ENCODE results near the gene CHCHD6. TPM values are rescaled to one million over a fixed set of nuclear protein-coding genes. Genes with fewer than 3 reads are reported as not detected.

CHCHD6 gene
- total RNA-seq, 6 experiments from 2014 or later: 1.7 to 5.3 (median 4.2) TPM

DNA sequence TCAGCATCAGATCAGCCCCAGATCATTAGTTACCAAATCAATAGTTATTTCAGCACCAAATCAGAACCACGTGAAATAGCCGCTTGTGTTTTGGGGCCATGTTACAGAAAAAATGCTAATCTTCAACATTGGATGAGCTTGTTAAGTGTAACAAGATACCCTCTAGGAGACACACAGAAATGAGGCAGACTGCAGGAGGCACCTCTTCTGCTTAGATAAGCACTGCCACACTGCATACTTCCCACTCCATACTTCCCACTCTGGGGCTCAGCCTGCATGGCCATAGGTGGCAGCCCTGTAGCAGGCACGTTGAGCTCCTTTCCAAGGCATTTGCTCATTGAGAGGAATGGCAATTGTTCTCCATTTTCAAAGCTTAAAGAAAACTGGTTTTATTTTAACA is 73.3 kb downstream of the CHCHD6 start:
- H3K36me3 ChIP-seq: no peaks in the 10 kb centered on the region
- H3K9me3 ChIP-seq: no peaks in the 10 kb centered on the region
- H3K27me3 ChIP-seq: no peaks in the 10 kb centered on the region
- intact Hi-C loops (cut with DNase I): no loop called here
- H3K4me3 ChIP-seq: no peak overlapping the region
- 79% methylated on average over 3 of the region's 3 CpGs for WGBS (ENCODE audit: insufficient coverage, low coverage, low lambda C conversion rate, missing lambda C conversion rate)
- DNase-seq (no peak), ATAC-seq (peak in 2 of 4 donors; percentile 35 to 48)
- no peak overlapping the region for H3K27ac ChIP-seq
- no peaks in the 10 kb centered on the region for H3K4me1 ChIP-seq
- no peak for TF ChIP-seq POLR2A (IDR thresholded peaks at IDR 0.05)
- TF ChIP-seq, protein P1, sequence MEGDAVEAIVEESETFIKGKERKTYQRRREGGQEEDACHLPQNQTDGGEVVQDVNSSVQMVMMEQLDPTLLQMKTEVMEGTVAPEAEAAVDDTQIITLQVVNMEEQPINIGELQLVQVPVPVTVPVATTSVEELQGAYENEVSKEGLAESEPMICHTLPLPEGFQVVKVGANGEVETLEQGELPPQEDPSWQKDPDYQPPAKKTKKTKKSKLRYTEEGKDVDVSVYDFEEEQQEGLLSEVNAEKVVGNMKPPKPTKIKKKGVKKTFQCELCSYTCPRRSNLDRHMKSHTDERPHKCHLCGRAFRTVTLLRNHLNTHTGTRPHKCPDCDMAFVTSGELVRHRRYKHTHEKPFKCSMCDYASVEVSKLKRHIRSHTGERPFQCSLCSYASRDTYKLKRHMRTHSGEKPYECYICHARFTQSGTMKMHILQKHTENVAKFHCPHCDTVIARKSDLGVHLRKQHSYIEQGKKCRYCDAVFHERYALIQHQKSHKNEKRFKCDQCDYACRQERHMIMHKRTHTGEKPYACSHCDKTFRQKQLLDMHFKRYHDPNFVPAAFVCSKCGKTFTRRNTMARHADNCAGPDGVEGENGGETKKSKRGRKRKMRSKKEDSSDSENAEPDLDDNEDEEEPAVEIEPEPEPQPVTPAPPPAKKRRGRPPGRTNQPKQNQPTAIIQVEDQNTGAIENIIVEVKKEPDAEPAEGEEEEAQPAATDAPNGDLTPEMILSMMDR (IDR thresholded peaks at IDR 0.05): no peak

DNA sequence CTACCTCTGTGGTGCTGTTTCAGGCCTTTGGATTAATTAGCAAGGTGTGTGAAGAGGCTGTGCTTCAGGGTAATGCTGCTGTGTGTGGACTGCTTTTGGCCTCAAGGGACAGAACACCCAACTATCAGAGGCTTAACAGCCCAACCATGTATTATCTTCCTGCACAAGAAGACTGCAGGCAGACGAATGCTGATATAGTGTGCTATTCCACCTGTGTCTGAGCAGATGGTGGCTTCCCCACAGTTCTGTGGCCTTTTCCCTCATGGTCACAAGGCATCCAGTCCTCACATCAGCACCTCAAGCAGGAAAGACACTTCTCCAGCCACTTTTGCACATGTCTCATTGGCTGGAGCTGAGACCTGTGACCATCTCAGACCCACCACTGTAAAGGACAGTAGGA is 76.6 kb downstream of the CHCHD6 start:
- intact Hi-C loops (cut with DNase I): no loop called here
- no CpG with 5 or more reads among the region's 1 CpG for WGBS (ENCODE audit: insufficient coverage, low coverage, low lambda C conversion rate, missing lambda C conversion rate)

DNA sequence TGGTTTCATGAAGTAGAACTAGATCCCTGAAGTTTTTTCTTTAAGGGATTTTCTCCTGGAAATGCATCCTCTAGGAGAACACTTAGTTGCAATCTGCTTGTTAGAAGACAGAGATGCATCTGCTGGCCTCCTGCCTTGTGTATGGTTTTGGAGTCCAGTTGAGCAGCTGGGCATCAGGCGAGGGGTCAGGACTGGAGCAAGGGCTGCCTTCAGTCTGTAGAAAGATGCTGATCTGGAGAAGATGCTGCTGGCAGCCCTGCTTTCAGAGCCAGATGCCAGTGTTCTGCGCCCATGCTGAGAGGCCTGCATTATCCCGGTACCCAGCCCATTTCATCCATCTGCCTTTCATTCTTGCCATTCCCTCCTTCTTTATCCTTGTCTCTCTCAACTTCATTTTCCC is 77.4 kb downstream of the CHCHD6 start:
- Histone ChIP-seq H3K27ac (no peak overlapping the region), H3K9me3 (no peaks in the 10 kb centered on the region), H3K36me3 (no peaks in the 10 kb centered on the region), H3K4me3 (no peak overlapping the region), H3K4me1 (no peaks in the 10 kb centered on the region), H3K27me3 (no peaks in the 10 kb centered on the region)
- intact Hi-C loops (cut with DNase I): no loop called here
- WGBS (ENCODE audit: insufficient coverage, low coverage, low lambda C conversion rate, missing lambda C conversion rate): 100% methylated on average over 1 of the region's 3 CpGs
- DNase-seq: no peak
- no peak for TF ChIP-seq POLR2A (IDR thresholded peaks at IDR 0.05)
- TF ChIP-seq, protein P1 (IDR thresholded peaks at IDR 0.05): no peak
- ATAC-seq: no peak

More for the DNA sequence above, 76.6 kb downstream of the CHCHD6 start:
- Histone ChIP-seq H3K27ac (no peak overlapping the region), H3K9me3 (no peaks in the 10 kb centered on the region), H3K27me3 (no peaks in the 10 kb centered on the region), H3K36me3 (no peaks in the 10 kb centered on the region), H3K4me1 (no peaks in the 10 kb centered on the region), H3K4me3 (no peak overlapping the region)
- TF ChIP-seq, protein P1 (IDR thresholded peaks at IDR 0.05): no peak
- no peak for TF ChIP-seq POLR2A (IDR thresholded peaks at IDR 0.05)
- DNase-seq: no peak
- ATAC-seq: no peak

DNA sequence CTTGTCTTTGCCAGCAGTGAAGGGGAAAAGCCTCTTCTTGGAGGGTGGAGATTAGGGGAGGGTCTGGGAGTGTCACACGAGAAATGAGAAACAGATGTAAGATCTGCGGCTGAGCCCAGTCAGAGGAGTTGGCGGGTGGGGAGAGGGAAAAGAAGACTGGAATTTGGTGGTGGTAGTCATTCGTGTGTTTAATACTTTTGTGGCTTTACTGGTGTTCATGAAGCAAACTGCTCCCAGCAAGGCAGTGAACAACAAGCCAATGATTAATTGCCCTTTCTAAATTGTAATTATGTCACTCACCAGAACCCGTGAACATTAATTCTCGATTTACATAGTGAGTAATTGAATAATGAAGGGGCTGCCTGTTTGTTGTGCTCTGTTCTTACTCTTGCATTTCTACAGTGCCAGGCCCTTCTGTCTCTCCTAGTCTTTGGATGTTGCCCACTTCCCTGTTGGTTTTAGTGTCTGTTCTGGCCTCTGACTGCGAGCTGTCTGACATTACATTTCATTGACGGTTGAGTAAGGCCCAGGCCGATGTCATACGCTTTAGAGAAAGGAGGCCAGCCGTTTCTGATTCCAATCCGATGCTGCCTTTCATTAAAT is 78.0 kb downstream of the CHCHD6 start:
- H3K4me3 ChIP-seq: no peak overlapping the region
- DNase-seq (no peak), ATAC-seq (no peak)
- intact Hi-C loops (cut with DNase I): no loop called here
- H3K27ac ChIP-seq: no peak overlapping the region
- 91% methylated on average over 12 of the region's 12 CpGs for WGBS (ENCODE audit: insufficient coverage, low coverage, low lambda C conversion rate, missing lambda C conversion rate)
- no peaks in the 10 kb centered on the region for H3K36me3 ChIP-seq
- TF ChIP-seq, protein P1 (IDR thresholded peaks at IDR 0.05): no peak
- no peak for TF ChIP-seq POLR2A (IDR thresholded peaks at IDR 0.05)
- H3K27me3 ChIP-seq: no peaks in the 10 kb centered on the region
- H3K4me1 ChIP-seq: no peaks in the 10 kb centered on the region
- no peaks in the 10 kb centered on the region for H3K9me3 ChIP-seq

Measured in right lobe of liver (tissue), 6 donors.